ENCODE results near the gene MSRB3.

Gene MSRB3

GRCh38 chr12:65372574-65372973 is 94.1 kb downstream of the MSRB3 start:
- peaks cover 3% of the 10 kb centered on the region; the same call in 1 of the 2 replicates for H3K36me3 ChIP-seq (ENCODE audit: insufficient read depth, low read length)

DNA sequence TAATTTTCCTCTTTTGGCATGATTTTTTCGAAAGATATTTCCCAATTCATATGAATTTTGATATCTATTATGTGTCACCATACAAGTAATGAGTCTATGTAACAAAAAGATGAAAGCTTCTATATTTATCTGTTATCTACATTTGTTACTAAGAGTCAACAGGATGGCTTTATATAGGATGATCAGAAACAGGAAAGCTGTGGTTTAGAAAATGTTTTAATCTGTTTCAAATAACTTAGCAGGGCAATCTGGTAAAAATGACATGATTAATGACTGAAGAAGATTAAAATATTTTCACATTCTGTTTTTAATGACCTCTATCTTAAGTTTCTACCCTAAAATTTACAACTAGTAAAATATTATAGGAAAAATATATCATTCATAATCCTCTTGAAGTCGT is 105.8 kb downstream of the MSRB3 start:
- Histone ChIP-seq H3K9ac (ENCODE audit: low read depth, low read length, poor library complexity, severe bottlenecking) (no peak overlapping the region), H3K9me3 (ENCODE audit: insufficient read depth, low read depth, low read length) (no peaks in the 10 kb centered on the region), H3K79me2 (ENCODE audit: insufficient read depth, low read length) (no peaks in the 10 kb centered on the region), H3K4me1 (ENCODE audit: insufficient read depth, low read length, poor library complexity, severe bottlenecking) (peaks cover 9% of the 10 kb centered on the region), H3K4me3 (ENCODE audit: low read length, poor library complexity, severe bottlenecking) (no peak overlapping the region), H3K4me2 (ENCODE audit: low read depth, low read length, poor library complexity, severe bottlenecking) (no peak overlapping the region), H3K9me2 (replicated peaks; ENCODE audit: low read depth, low read length) (no peaks in the 10 kb centered on the region), H4K20me1 (ENCODE audit: insufficient read depth, low read length, poor library complexity, severe bottlenecking) (peaks cover 6% of the 10 kb centered on the region), H3K27me3 (ENCODE audit: insufficient read depth, low read length, poor library complexity, severe bottlenecking) (no peaks in the 10 kb centered on the region), H2AFZ (ENCODE audit: low read length) (no peak overlapping the region), H3F3A (ENCODE audit: low read depth) (no peaks in the 10 kb centered on the region), H3K36me3 (ENCODE audit: insufficient read depth, low read length) (no peaks in the 10 kb centered on the region)
- TF ChIP-seq EZH2phosphoT487 (IDR thresholded peaks at IDR 0.05; ENCODE audit: borderline replicate concordance) (no peak), CTCF (conservative IDR thresholded peaks at IDR 0.05; ENCODE audit: low read length) (no peak)

More at GRCh38 chr12:65372574-65372973, 94.1 kb downstream of the MSRB3 start:
- H3K9me2 ChIP-seq (replicated peaks; ENCODE audit: low read depth, low read length): no peaks in the 10 kb centered on the region
- H4K20me1 ChIP-seq (ENCODE audit: insufficient read depth, low read length, poor library complexity, severe bottlenecking): no peaks in the 10 kb centered on the region
- no peak overlapping the region for H3K4me3 ChIP-seq (ENCODE audit: low read length, poor library complexity, severe bottlenecking)
- TF ChIP-seq CTCF (conservative IDR thresholded peaks at IDR 0.05; ENCODE audit: low read length) (no peak), EZH2phosphoT487 (IDR thresholded peaks at IDR 0.05; ENCODE audit: borderline replicate concordance) (no peak)
- H3K4me1 ChIP-seq (ENCODE audit: insufficient read depth, low read length, poor library complexity, severe bottlenecking): peaks cover 3% of the 10 kb centered on the region
- no peak overlapping the region for H3K9ac ChIP-seq (ENCODE audit: low read depth, low read length, poor library complexity, severe bottlenecking)
- H3K27me3 ChIP-seq (ENCODE audit: insufficient read depth, low read length, poor library complexity, severe bottlenecking): no peaks in the 10 kb centered on the region
- no peak overlapping the region for H3K4me2 ChIP-seq (ENCODE audit: low read depth, low read length, poor library complexity, severe bottlenecking)
- no peaks in the 10 kb centered on the region for H3K9me3 ChIP-seq (ENCODE audit: insufficient read depth, low read depth, low read length)
- H3K79me2 ChIP-seq (ENCODE audit: insufficient read depth, low read length): no peaks in the 10 kb centered on the region
- no peak overlapping the region for H2AFZ ChIP-seq (ENCODE audit: low read length)
- H3F3A ChIP-seq (ENCODE audit: low read depth): no peaks in the 10 kb centered on the region

- Histone ChIP-seq H3K36me3 (ENCODE audit: insufficient read depth, low read length) (peaks cover 4% of the 10 kb centered on the region; the same call in 1 of the 2 replicates), H2AFZ (ENCODE audit: low read length) (no peak overlapping the region), H4K20me1 (ENCODE audit: insufficient read depth, low read length, poor library complexity, severe bottlenecking) (peaks cover 6% of the 10 kb centered on the region), H3K9me2 (replicated peaks; ENCODE audit: low read depth, low read length) (no peaks in the 10 kb centered on the region), H3K4me1 (ENCODE audit: insufficient read depth, low read length, poor library complexity, severe bottlenecking) (peaks cover 9% of the 10 kb centered on the region), H3K9me3 (ENCODE audit: insufficient read depth, low read depth, low read length) (no peaks in the 10 kb centered on the region), H3F3A (ENCODE audit: low read depth) (no peaks in the 10 kb centered on the region), H3K79me2 (ENCODE audit: insufficient read depth, low read length) (no peaks in the 10 kb centered on the region), H3K4me2 (ENCODE audit: low read depth, low read length, poor library complexity, severe bottlenecking) (no peak overlapping the region), H3K27me3 (ENCODE audit: insufficient read depth, low read length, poor library complexity, severe bottlenecking) (no peaks in the 10 kb centered on the region), H3K4me3 (ENCODE audit: low read length, poor library complexity, severe bottlenecking) (no peak overlapping the region), H3K9ac (ENCODE audit: low read depth, low read length, poor library complexity, severe bottlenecking) (no peak overlapping the region)
- TF ChIP-seq CTCF (conservative IDR thresholded peaks at IDR 0.05; ENCODE audit: low read length) (no peak), EZH2phosphoT487 (IDR thresholded peaks at IDR 0.05; ENCODE audit: borderline replicate concordance) (no peak)
Observed at GRCh38 chr12:65387396-65387795, 108.9 kb downstream of the MSRB3 start.
